ENCODE data around the gene SLC4A1AP.

The SLC4A1AP gene

GRCh38 chr2:27723372-27724144 is 59.9 kb downstream of the SLC4A1AP start:
- peak; percentile 17 for DNase-seq (ENCODE audit: low spot score)

GRCh38 chr2:27724191-27724590 is 60.5 kb downstream of the SLC4A1AP start:
- no peak for DNase-seq (ENCODE audit: low spot score)

GRCh38 chr2:27724905-27725701 is 61.4 kb downstream of the SLC4A1AP start:
- no peak for DNase-seq (ENCODE audit: low spot score)

- no peak for DNase-seq (ENCODE audit: low spot score)
Observed at GRCh38 chr2:27727257-27727656, 63.6 kb downstream of the SLC4A1AP start.

GRCh38 chr2:27728081-27728858 is 64.6 kb downstream of the SLC4A1AP start:
- DNase-seq (ENCODE audit: low spot score), result no peak

GRCh38 chr2:27729198-27729597 is 65.5 kb downstream of the SLC4A1AP start:
- DNase-seq (ENCODE audit: low spot score), result no peak

- no peak for DNase-seq (ENCODE audit: low spot score)
Observed at GRCh38 chr2:27729614-27730013, 65.9 kb downstream of the SLC4A1AP start.

- no peak for DNase-seq (ENCODE audit: low spot score)
Observed at GRCh38 chr2:27730261-27730662, 66.6 kb downstream of the SLC4A1AP start.

GRCh38 chr2:27730980-27731691 is 67.4 kb downstream of the SLC4A1AP start:
- no peak for DNase-seq (ENCODE audit: low spot score)

- no peak for DNase-seq (ENCODE audit: low spot score)
Observed at GRCh38 chr2:27734305-27734704, 70.6 kb downstream of the SLC4A1AP start.

- DNase-seq (ENCODE audit: low spot score), result no peak
Observed at GRCh38 chr2:27735263-27735904, 71.7 kb downstream of the SLC4A1AP start.

GRCh38 chr2:27736031-27736889 is 72.6 kb downstream of the SLC4A1AP start:
- no peak for DNase-seq (ENCODE audit: low spot score)

- DNase-seq (ENCODE audit: low spot score), result no peak
Observed at GRCh38 chr2:27736890-27737204, 73.2 kb downstream of the SLC4A1AP start.

- DNase-seq (ENCODE audit: low spot score), result no peak
Observed at GRCh38 chr2:27737676-27738348, 74.1 kb downstream of the SLC4A1AP start.

- no peak for DNase-seq (ENCODE audit: low spot score)
Observed at GRCh38 chr2:27738349-27739057, 74.8 kb downstream of the SLC4A1AP start.

- no peak for DNase-seq (ENCODE audit: low spot score)
Observed at GRCh38 chr2:27739058-27739373, 75.3 kb downstream of the SLC4A1AP start.

- no peak for DNase-seq (ENCODE audit: low spot score)
Observed at GRCh38 chr2:27741673-27742072, 78.0 kb downstream of the SLC4A1AP start.

GRCh38 chr2:27742571-27742970 is 78.9 kb downstream of the SLC4A1AP start:
- DNase-seq (ENCODE audit: low spot score), result no peak

Data from hematopoietic multipotent progenitor cell treated with erythropoietin and hydrocortisone succinate and interleukin-3 and kit ligand, for 15 days (in vitro differentiated cells).